HUES6 (cell line): ENCODE measurements around the gene RPSA.
A peak's percentile ranks its signal among the peaks of the same experiment; 100 is the strongest.
"Not testable (repeated sequence)": the region's sequence is repeated elsewhere in the genome, so short reads cannot be mapped to it uniquely, and the experiment has no call there.

Source experiments
- H3K27ac ChIP-seq: 2 replicates; pipeline ENCODE4 v1.7.0; 2013; ENCODE audit warnings: low read depth, mild to moderate bottlenecking, low read length, inconsistent platforms
- H3K27me3 ChIP-seq: 2 replicates; pipeline ENCODE4 v1.6.1; 2013; ENCODE audit warnings: low read length; ENCODE audit not compliant: control insufficient read depth, insufficient read depth
- H3K36me3 ChIP-seq: 2 replicates; pipeline ENCODE4 v1.6.1; 2013; ENCODE audit warnings: low read length; ENCODE audit not compliant: control insufficient read depth, insufficient read depth
- H3K4me1 ChIP-seq: 2 replicates; pipeline ENCODE4 v1.6.1; 2013; ENCODE audit warnings: low read length; ENCODE audit not compliant: control insufficient read depth, insufficient read depth
- H3K4me3 ChIP-seq: 2 replicates; pipeline ENCODE4 v1.5.1; 2013; ENCODE audit warnings: low read depth, low read length
- H3K9ac ChIP-seq: one replicate; pipeline ENCODE4 v1.6.1; 2013; ENCODE audit warnings: mild to moderate bottlenecking, low read length
- H3K9me3 ChIP-seq: 2 replicates; pipeline ENCODE4 v1.6.1; 2013; ENCODE audit warnings: low read depth, low read length; ENCODE audit not compliant: control insufficient read depth, insufficient read depth

The RPSA gene

DNA sequence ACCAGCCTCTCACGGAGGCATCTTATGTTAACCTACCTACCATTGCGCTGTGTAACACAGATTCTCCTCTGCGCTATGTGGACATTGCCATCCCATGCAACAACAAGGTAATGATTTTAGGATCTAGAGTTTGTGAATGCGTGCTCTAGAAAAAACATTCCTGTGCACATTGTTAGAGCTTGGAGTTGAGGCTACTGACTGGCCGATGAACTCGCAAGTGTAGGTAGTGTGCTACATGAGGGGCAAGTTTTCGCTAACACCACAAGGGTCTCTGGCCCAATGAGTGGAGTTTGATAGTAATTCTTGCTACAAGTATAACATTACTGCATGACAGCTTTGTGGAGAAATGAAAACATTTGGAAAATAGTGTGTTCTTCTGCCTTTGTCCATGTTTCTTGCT is 4.4 kb downstream of the RPSA start:
- H3K36me3 ChIP-seq = peaks cover 77% of the 10 kb centered on the region
- H3K9ac ChIP-seq = no peak overlapping the region
- H3K4me1 ChIP-seq = peaks cover 12% of the 10 kb centered on the region

DNA sequence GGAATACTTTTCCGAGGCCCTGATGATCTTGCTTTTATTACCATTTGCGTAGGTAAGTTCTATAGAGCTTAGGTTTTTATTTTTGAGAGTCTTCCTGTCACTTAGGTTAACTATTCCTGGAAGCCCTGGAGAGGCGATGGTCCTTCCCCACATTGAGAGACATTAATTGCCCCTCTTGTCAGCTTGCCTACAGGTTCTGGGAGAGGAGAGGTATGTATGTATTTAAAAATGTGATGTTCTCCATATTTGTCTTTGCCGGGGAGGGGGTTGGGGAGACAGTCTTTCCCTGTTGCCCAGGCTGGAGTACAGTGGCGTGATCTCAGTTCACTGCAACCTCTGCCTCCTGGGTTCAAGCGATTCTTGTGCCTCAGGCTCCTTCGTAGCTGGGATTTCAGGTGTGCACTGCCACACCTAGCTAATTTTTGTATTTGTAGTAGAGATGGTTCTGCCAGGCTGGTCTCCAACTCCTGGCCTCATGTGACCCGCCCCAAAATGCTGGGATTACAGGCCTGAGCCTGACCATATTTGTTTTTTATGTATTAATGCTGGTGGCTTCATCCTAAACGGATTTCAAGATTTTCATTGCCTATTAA is 6.2 kb downstream of the RPSA start:
- no peak overlapping the region for H3K9ac ChIP-seq
- no peak overlapping the region for H3K27ac ChIP-seq
- H3K9me3 ChIP-seq = no peaks in the 10 kb centered on the region
- peaks cover 67% of the 10 kb centered on the region for H3K36me3 ChIP-seq
- H3K4me1 ChIP-seq = peaks cover 14% of the 10 kb centered on the region
- no peaks in the 10 kb centered on the region for H3K27me3 ChIP-seq
- no peak overlapping the region for H3K4me3 ChIP-seq

More for the DNA sequence above, 4.4 kb downstream of the RPSA start:
- no peaks in the 10 kb centered on the region for H3K27me3 ChIP-seq
- no peaks in the 10 kb centered on the region for H3K9me3 ChIP-seq
- no peak overlapping the region for H3K4me3 ChIP-seq
- H3K27ac ChIP-seq = no peak overlapping the region

DNA sequence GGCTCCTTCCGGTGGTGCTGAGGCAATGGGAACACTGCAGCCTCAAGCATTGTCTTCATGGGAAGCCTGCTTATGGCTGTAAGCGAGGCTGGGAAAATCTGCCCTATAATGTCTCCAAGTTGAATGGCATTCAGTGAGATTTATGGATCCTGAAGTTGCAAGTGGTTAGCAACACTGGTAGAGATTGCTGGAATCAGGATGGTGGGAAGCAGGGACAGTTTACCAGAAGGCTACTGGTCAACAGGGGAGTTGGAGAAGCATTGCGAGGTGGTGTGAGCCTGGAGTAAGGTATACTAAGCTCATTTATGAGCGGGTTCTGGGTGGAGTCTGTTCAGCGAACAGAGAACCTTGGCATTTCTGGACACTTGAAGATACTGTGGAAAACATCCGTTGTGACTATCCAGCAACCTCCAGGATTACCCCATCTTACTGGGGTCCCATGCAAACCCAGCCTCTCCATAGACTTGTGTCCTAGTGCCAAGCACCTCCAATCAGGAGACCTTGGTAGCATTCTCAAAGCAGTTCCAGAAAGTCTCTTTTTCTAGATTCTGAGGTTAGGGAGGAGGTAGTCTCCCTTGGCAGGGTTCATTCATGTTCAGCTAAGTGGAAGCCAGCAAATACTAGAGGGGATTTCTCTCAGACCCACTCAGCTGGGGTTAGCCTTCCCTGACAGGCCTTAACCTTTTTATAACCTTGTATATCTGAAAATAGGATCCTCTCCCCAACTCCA is 7.3 kb downstream of the RPSA start:
- no peak overlapping the region for H3K4me3 ChIP-seq
- H3K27me3 ChIP-seq = no peaks in the 10 kb centered on the region
- peaks cover 8% of the 10 kb centered on the region for H3K4me1 ChIP-seq
- H3K9me3 ChIP-seq = no peaks in the 10 kb centered on the region
- no peak overlapping the region for H3K27ac ChIP-seq
- peak overlapping the region; percentile 22 for H3K9ac ChIP-seq
- peaks cover 56% of the 10 kb centered on the region for H3K36me3 ChIP-seq

DNA sequence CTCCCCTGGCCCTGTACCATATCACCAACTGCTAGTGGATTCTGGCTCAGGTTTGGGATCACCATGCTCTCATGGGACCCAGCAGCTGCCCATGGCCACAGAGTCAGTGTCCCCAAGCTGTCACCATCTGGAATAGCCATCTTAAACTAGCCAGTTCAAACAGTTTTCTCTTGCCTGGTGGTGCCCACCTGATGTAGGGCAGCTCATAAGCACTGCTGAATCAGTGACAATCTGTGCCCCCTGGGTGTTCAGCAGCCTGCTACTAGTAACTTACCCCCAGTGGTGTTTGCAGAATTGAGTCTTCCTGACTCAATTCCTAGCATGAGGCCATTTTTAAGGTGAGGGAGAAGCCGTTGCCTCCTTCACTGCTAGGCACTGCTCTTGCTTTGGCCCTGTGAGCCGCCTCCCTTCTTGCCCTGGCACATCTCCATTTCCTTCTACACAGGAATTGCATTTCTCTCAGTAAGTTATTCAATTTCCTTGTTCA is 7.9 kb downstream of the RPSA start:
- Histone ChIP-seq H3K36me3 (peaks cover 50% of the 10 kb centered on the region), H3K27me3 (no peaks in the 10 kb centered on the region), H3K9ac (peak overlapping the region; percentile 22), H3K9me3 (no peaks in the 10 kb centered on the region), H3K4me3 (no peak overlapping the region), H3K27ac (peak overlapping the region; percentile 3; the same call in 1 of the 2 replicates), H3K4me1 (peaks cover 10% of the 10 kb centered on the region)

DNA sequence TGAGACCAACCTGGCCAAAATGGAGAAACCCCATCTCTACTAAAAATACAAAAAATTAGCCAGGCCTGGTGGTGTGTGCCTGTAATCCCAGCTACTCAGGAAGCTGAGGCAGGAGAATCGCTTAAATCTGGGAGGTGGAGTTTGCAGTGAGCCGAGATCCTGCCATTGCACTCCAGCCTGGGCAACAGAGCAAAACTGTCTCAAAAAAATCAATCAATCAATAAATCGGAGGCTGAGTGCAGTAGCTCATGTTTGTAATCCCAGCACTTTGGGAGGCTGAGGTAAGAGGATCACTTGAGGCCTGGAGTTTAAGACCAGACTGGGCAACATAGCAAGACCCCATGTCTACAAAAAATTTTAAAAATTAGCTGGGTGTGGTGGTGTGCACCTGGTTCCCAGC is 8.8 kb downstream of the RPSA start:
- H3K27me3 ChIP-seq, H3K27ac ChIP-seq, H3K9ac ChIP-seq, H3K9me3 ChIP-seq, H3K4me3 ChIP-seq: not testable (repeated sequence)
- Histone ChIP-seq H3K4me1 (peaks cover 18% of the 10 kb centered on the region), H3K36me3 (peaks cover 42% of the 10 kb centered on the region)

DNA sequence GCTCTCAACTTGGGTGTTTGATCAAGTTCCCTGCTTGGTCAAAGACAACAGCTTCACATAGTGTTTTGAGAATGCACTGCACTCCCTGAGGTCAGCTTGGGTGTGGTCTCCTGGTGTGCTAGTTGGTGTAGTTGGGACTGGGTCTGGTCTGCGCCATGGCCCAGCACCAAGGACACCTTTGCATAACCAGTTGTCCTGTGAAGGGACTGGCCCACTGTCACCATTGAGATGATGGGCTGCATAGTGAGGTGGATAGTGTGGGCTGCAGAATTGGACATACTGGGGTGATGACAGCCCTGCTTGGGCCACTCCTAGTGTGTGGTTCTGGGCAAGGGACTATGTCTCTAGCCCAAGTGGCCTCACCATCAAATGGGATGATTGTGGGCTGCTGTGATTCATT is 9.5 kb downstream of the RPSA start:
- Histone ChIP-seq H3K4me1 (peaks cover 18% of the 10 kb centered on the region), H3K4me3 (no peak overlapping the region), H3K9ac (peak overlapping the region; percentile 2), H3K27ac (no peak overlapping the region), H3K9me3 (no peaks in the 10 kb centered on the region), H3K36me3 (peaks cover 35% of the 10 kb centered on the region), H3K27me3 (no peaks in the 10 kb centered on the region)

DNA sequence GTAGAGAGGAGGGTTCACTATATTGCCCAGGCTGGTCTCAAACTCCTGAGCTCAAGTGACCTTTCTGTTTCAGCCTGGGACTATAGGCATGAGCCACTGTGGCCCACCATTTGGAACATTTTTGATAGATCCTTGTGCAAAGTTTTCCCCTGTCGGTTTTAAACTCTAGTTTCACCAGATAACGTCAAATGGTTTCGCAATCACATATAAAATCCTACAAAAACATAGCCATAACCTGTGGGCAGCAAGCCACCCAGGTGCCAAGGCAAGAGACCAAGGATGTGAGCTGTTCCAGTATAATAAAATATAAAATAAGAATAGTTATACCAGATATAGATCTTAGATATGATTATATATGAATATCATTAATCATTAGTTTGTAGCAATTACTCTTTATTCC is 10.5 kb downstream of the RPSA start:
- H3K36me3 ChIP-seq = peaks cover 25% of the 10 kb centered on the region

DNA sequence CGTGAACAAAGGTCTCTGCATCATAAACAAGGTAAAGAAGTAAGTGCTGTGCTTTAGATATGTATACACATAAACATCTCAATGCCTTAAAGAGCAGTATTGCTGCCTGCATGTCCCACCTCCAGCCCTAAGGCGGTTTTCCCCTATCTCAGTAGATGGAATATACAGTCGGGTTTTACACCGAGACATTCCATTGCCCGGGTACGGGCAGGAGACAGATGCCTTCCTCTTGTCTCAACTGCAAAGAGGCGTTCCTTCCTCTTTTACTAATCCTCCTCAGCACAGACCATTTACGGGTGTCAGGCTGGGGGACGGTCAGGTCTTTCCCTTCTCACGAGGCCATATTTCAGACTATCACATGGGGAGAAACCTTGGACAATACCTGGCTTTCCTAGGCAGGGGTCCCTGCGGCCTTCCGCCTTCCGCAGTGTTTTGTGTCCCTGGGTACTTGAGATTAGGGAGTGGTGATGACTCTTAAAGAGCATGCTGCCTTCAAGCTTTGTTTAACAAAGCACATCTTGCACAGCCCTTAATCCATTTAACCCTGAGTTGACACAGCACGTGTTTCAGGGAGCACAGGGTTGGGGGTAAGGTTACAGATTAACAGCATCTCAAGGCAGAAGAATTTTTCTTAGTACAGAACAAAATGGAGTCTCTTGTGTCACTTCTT is 12.2 kb downstream of the RPSA start:
- not testable (repeated sequence) for H3K27me3 ChIP-seq, H3K36me3 ChIP-seq, H3K4me3 ChIP-seq, H3K9me3 ChIP-seq
- Histone ChIP-seq H3K27ac (peak overlapping the region; percentile 70; the same call in 1 of the 2 replicates), H3K9ac (peak overlapping the region; percentile 57), H3K4me1 (peaks cover 18% of the 10 kb centered on the region)

More for the DNA sequence above, 10.5 kb downstream of the RPSA start:
- H3K27ac ChIP-seq, H3K9me3 ChIP-seq, H3K9ac ChIP-seq, H3K27me3 ChIP-seq, H3K4me3 ChIP-seq: not testable (repeated sequence)
- H3K4me1 ChIP-seq = peaks cover 18% of the 10 kb centered on the region

DNA sequence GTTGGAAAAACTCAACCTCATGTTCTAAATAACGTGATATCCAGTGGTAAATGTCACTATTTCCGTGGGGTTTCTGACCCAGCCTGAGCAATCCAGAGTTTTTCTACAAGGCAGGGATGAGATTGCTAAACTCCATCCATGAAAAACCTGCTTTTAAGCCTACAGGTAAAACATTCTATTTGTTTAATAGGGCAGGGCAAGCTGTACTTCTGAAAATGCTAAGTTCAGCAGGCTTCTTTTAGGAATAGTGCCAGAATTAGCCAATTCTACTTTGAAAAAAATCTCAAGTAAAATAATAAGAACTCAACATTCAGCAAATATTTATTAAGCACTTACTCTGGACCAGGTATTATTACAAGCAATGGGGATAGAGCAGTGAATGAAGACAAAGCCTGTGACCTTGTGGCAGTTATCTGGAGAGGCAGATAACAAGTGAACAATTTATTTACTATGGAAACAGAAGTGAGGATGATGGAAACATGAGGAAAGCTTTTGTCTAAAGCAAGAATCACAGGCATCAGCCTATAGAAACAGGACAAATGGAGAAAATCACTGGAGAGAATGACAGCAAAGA is 13.3 kb downstream of the RPSA start:
- Histone ChIP-seq H3K27ac (peak overlapping the region; percentile 70; the same call in 1 of the 2 replicates), H3K4me1 (peaks cover 18% of the 10 kb centered on the region), H3K36me3 (no peaks in the 10 kb centered on the region), H3K9me3 (no peaks in the 10 kb centered on the region; the same call in 1 of the 2 replicates), H3K9ac (no peak overlapping the region), H3K27me3 (no peaks in the 10 kb centered on the region), H3K4me3 (no peak overlapping the region)

DNA sequence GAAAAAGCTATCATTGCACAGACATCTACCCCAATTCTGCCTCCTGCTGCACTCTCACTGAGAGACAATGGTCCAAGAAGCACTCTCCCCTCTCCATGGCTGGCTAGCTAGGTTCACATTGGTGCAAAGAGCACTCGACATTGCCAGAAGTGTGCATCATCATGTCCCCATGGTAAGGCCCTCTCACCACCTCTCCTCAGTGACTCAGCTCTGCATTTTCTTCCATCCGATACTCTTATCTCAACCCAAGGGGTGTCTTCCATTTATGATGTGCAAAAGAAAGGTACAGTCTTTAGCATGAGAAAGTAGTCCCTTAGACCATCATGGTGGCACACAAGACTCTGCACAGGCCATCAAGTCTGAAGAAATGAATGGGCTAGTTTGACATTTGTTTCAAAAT is 14.0 kb downstream of the RPSA start:
- H3K36me3 ChIP-seq = no peaks in the 10 kb centered on the region
- no peak overlapping the region for H3K27ac ChIP-seq

More for the DNA sequence above, 14.0 kb downstream of the RPSA start:
- Histone ChIP-seq H3K4me3 (no peak overlapping the region), H3K9ac (no peak overlapping the region), H3K4me1 (peaks cover 18% of the 10 kb centered on the region), H3K9me3 (no peaks in the 10 kb centered on the region; the same call in 1 of the 2 replicates), H3K27me3 (no peaks in the 10 kb centered on the region)
